H1 (cell line): ENCODE data around the gene RPS17.
"Not testable (repeated sequence)": the region's sequence is repeated elsewhere in the genome, so short reads cannot be mapped to it uniquely, and the experiment has no call there.

Experiments
- BRCA1 ChIP-seq: IDR thresholded peaks from 2 replicates; pipeline ENCODE4 v1.6.1; 2012; ENCODE audit warnings: low read depth, low read length, improper control_type of control experiment
- EZH2 ChIP-seq: fragments of 200-600 bp; sonication (generic); IDR thresholded peaks from 2 replicates; pipeline ENCODE4 v1.7.1; 2012; ENCODE audit warnings: low read depth, mild to moderate bottlenecking, moderate library complexity, low read length, inconsistent platforms; ENCODE audit not compliant: severe bottlenecking
- JUND ChIP-seq: IDR thresholded peaks from 2 replicates; pipeline ENCODE4 v1.6.1; 2011; ENCODE audit warnings: mild to moderate bottlenecking, improper control_type of control experiment, low read length
- MAX ChIP-seq: IDR thresholded peaks from 2 replicates; pipeline ENCODE4 v1.6.1; 2012; ENCODE audit warnings: inconsistent platforms
- NANOG ChIP-seq: IDR thresholded peaks from 2 replicates; pipeline ENCODE4 v1.6.1; 2011; ENCODE audit warnings: low read length, low read depth, mild to moderate bottlenecking, inconsistent platforms; ENCODE audit not compliant: insufficient read depth, poor library complexity, severe bottlenecking
- POLR2A ChIP-seq, 2 experiments: IDR thresholded peaks; 1 replicate in 1 of 2; 2 replicates in 1 of 2; pipeline ENCODE4 v1.6.1; 2011; ENCODE audit warnings: low read depth in 2 of 2, low read length in 2 of 2, mild to moderate bottlenecking in 2 of 2; ENCODE audit errors: control extremely low read depth in 1 of 2
- POLR2AphosphoS5 ChIP-seq: IDR thresholded peaks from 2 replicates; pipeline ENCODE4 v1.6.1; 2011; ENCODE audit warnings: low read depth, low read length
- RAD21 ChIP-seq, 2 experiments: IDR thresholded peaks in 1 of 2; conservative IDR thresholded peaks in 1 of 2; 2 replicates each; pipeline ENCODE4 v1.6.1; 2011; ENCODE audit warnings: low read depth in 2 of 2, low read length in 2 of 2, improper control_type of control experiment in 1 of 2, inconsistent platforms in 1 of 2, mild to moderate bottlenecking in 1 of 2, moderate library complexity in 1 of 2
- SIN3A ChIP-seq, 2 experiments: IDR thresholded peaks in 1 of 2; conservative IDR thresholded peaks in 1 of 2; 2 replicates each; pipeline ENCODE4 v1.6.1; 2011 to 2012; ENCODE audit warnings: low read length in 2 of 2, improper control_type of control experiment in 1 of 2, low read depth in 1 of 2, mild to moderate bottlenecking in 1 of 2
- SUZ12 ChIP-seq: fragments of 200-600 bp; sonication (generic); IDR thresholded peaks from 2 replicates; pipeline ENCODE4 v1.6.1; 2012; ENCODE audit warnings: mild to moderate bottlenecking, inconsistent platforms, low read length, moderate library complexity, mixed read lengths
- TAF1 ChIP-seq: IDR thresholded peaks from 2 replicates; pipeline ENCODE4 v1.6.1; 2011; ENCODE audit warnings: mild to moderate bottlenecking, low read depth, low read length
- TF ChIP-seq, protein P1 (sequence below), 3 experiments: IDR thresholded peaks; 1 replicate in 2 of 3; 2 replicates in 1 of 3; pipeline versions ENCODE4 v1.5.1 to v1.6.1; 2011; ENCODE audit warnings: low read length in 3 of 3, mild to moderate bottlenecking in 3 of 3, inconsistent platforms in 2 of 3, low read depth in 1 of 3, moderate library complexity in 1 of 3; ENCODE audit not compliant: insufficient read depth in 1 of 3; ENCODE audit errors: control extremely low read depth in 1 of 3
- TF ChIP-seq, protein P2 (sequence below): IDR thresholded peaks from 2 replicates; pipeline ENCODE4 v1.6.1; 2011; ENCODE audit warnings: low read depth, mild to moderate bottlenecking, low read length; ENCODE audit not compliant: insufficient read depth

DNA sequence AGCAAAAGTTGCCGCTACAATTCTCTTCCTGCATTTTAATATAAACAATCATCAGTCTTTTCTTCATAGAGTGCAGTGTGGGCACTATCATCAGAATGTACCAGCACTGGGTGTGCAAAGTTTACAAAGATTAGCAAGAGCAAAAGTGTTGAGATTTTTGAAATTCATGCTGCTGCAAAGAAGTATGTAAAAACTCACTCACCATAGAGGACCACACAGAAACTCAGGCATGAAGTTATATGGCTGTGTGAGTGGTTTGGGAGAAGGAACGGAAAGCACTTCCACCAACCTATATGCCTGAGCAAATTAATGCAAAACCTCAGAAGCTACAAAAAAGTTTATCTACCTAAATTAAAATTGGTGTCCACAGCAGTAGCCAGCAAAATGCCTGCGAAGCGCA, 32.6 kb downstream of the RPS17 start:
- not testable (repeated sequence) for TF ChIP-seq RAD21 (IDR thresholded peaks at IDR 0.05 in 1 of 2, conservative IDR thresholded peaks at IDR 0.05 in 1 of 2; ENCODE audit: low read depth in 2 of 2, low read length in 2 of 2); EZH2; POLR2A (IDR thresholded peaks at IDR 0.05; ENCODE audit: control extremely low read depth in 1 of 2, low read depth in 2 of 2, low read length in 2 of 2); MAX; NANOG; BRCA1; SIN3A (conservative IDR thresholded peaks at IDR 0.05 in 1 of 2, IDR thresholded peaks at IDR 0.05 in 1 of 2; ENCODE audit: low read depth in 1 of 2, low read length in 2 of 2); JUND; TAF1; POLR2AphosphoS5; SUZ12
- TF ChIP-seq, protein P1, sequence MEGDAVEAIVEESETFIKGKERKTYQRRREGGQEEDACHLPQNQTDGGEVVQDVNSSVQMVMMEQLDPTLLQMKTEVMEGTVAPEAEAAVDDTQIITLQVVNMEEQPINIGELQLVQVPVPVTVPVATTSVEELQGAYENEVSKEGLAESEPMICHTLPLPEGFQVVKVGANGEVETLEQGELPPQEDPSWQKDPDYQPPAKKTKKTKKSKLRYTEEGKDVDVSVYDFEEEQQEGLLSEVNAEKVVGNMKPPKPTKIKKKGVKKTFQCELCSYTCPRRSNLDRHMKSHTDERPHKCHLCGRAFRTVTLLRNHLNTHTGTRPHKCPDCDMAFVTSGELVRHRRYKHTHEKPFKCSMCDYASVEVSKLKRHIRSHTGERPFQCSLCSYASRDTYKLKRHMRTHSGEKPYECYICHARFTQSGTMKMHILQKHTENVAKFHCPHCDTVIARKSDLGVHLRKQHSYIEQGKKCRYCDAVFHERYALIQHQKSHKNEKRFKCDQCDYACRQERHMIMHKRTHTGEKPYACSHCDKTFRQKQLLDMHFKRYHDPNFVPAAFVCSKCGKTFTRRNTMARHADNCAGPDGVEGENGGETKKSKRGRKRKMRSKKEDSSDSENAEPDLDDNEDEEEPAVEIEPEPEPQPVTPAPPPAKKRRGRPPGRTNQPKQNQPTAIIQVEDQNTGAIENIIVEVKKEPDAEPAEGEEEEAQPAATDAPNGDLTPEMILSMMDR (IDR thresholded peaks at IDR 0.05; ENCODE audit: control extremely low read depth in 1 of 3, insufficient read depth in 1 of 3, low read depth in 1 of 3, low read length in 3 of 3) = not testable (repeated sequence)
- TF ChIP-seq, protein P2, sequence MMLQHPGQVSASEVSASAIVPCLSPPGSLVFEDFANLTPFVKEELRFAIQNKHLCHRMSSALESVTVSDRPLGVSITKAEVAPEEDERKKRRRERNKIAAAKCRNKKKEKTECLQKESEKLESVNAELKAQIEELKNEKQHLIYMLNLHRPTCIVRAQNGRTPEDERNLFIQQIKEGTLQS = not testable (repeated sequence)
